Measurements from ENCODE around the gene EIF3F. TPM values are rescaled to one million over a fixed set of nuclear protein-coding genes. Genes with fewer than 3 reads are reported as not detected.

The EIF3F gene
- total and polyA plus RNA-seq, 2 of the 4 experiments (the other 2 are of a cell fraction), result 279 to 306 TPM

GRCh38 chr11:8004008-8004407, 16.9 kb downstream of the EIF3F start:
- ChIA-PET CTCF (no interaction called here), POLR2A (ENCODE audit: unreplicated experiment) (no interaction called here)
- no peak overlapping the region for H2BK15ac ChIP-seq (ENCODE audit: low read depth, low read length)
- DNase-seq (no peak), ATAC-seq (ENCODE audit: low read depth) (no peak)
- no peak overlapping the region for H3K23ac ChIP-seq (ENCODE audit: low read depth, low read length)
- no peak overlapping the region for H3K27ac ChIP-seq (ENCODE audit: insufficient read depth, low read length)
- H3K14ac ChIP-seq (replicated peaks; ENCODE audit: low read depth, low read length), result no peak overlapping the region
- no peak overlapping the region for H2AK5ac ChIP-seq (ENCODE audit: low read depth, low read length)
- H4K8ac ChIP-seq (ENCODE audit: low read depth in 2 of 2, low read length in 2 of 2), result no peak overlapping the region
- H3K79me1 ChIP-seq (ENCODE audit: low read depth in 1 of 2, low read length in 2 of 2), result no peaks in the 10 kb centered on the region
- dilution Hi-C loops (cut with HindIII; ENCODE audit: low sequenced_read_pairs, unreplicated experiment) (no loop called here), in situ Hi-C loops (cut with MboI; ENCODE audit: low sequenced_read_pairs) (no loop called here), intact Hi-C loops (cut with micrococcal nuclease) (no loop called here)
- no peak overlapping the region for H2AFZ ChIP-seq (replicated peaks; ENCODE audit: low read length, poor library complexity)
- no peaks in the 10 kb centered on the region for H3K9me3 ChIP-seq (ENCODE audit: control insufficient read depth, insufficient read depth, low read length)
- H3K27me3 ChIP-seq (ENCODE audit: control insufficient read depth, insufficient read depth, low read length), result no peaks in the 10 kb centered on the region
- H3K18ac ChIP-seq (ENCODE audit: low read depth, low read length), result no peak overlapping the region
- no peak overlapping the region for H2BK120ac ChIP-seq (ENCODE audit: low read depth, low read length)
- H3K36me3 ChIP-seq (ENCODE audit: control insufficient read depth, insufficient read depth, low read length), result peaks cover 5% of the 10 kb centered on the region; the same call in 1 of the 2 replicates
- 80% methylated on average over 1 of the region's 2 CpGs; no CpG with 5 or more reads in 1 of the 2 experiments for WGBS, 2 experiments (ENCODE audit: extremely low coverage in 2 of 2, insufficient read length in 1 of 2)
- H3K4me1 ChIP-seq (ENCODE audit: control insufficient read depth, insufficient read depth, low read length), result no peaks in the 10 kb centered on the region
- H3K56ac ChIP-seq (ENCODE audit: extremely low read depth, insufficient read depth, low read length), result no peak overlapping the region
- no peak overlapping the region for H3K4me3 ChIP-seq (ENCODE audit: insufficient read depth, low read depth, low read length)
- H4K5ac ChIP-seq (ENCODE audit: low read depth, low read length), result no peak overlapping the region
- H2BK5ac ChIP-seq (ENCODE audit: low read depth, low read length, poor library complexity, severe bottlenecking), result no peak overlapping the region
- H2AK9ac ChIP-seq (replicated peaks; ENCODE audit: low read depth, low read length, poor library complexity), result no peak overlapping the region
- BruUV-seq (replicated peaks), result no TSS peak
- no peaks in the 10 kb centered on the region for H3K9me1 ChIP-seq (ENCODE audit: insufficient read depth, low read length)
- no peak overlapping the region for H3K4me2 ChIP-seq (ENCODE audit: low read depth, low read length)
- H4K91ac ChIP-seq (ENCODE audit: insufficient read depth, low read depth, low read length), result no peak overlapping the region
- TF ChIP-seq MAZ (IDR thresholded peaks at IDR 0.05; ENCODE audit: borderline replicate concordance, low read depth, low read length) (no peak), ELK1 (IDR thresholded peaks at IDR 0.05; ENCODE audit: borderline replicate concordance, low read depth, low read length) (no peak), CHD1 (IDR thresholded peaks at IDR 0.05; ENCODE audit: low read depth, low read length) (no peak), CTCF (conservative IDR thresholded peaks at IDR 0.05; ENCODE audit: low read depth, low read length) (no peak), USF2 (IDR thresholded peaks at IDR 0.05; ENCODE audit: low read depth, low read length) (no peak), MAFK (IDR thresholded peaks at IDR 0.05; ENCODE audit: low read depth, low read length) (no peak), RAD21 (IDR thresholded peaks at IDR 0.05; ENCODE audit: low read length) (no peak), MXI1 (IDR thresholded peaks at IDR 0.05; ENCODE audit: borderline replicate concordance, low read depth, low read length) (no peak), RFX5 (IDR thresholded peaks at IDR 0.05; ENCODE audit: low read depth, low read length) (no peak), NFE2L2 (IDR thresholded peaks at IDR 0.05; ENCODE audit: low read depth, low read length) (no peak), RCOR1 (IDR thresholded peaks at IDR 0.05; ENCODE audit: insufficient replicate concordance, low read length) (no peak), SMC3 (IDR thresholded peaks at IDR 0.05; ENCODE audit: low read depth, low read length) (no peak), BHLHE40 (IDR thresholded peaks at IDR 0.05; ENCODE audit: low read depth, low read length) (no peak), FOS (IDR thresholded peaks at IDR 0.05; ENCODE audit: low read depth, low read length) (no peak), POLR2A (IDR thresholded peaks at IDR 0.05; ENCODE audit: low read depth, low read length) (no peak), CEBPB (IDR thresholded peaks at IDR 0.05; ENCODE audit: low read depth, low read length) (no peak)
- H3K9ac ChIP-seq (ENCODE audit: low read depth, low read length), result no peak overlapping the region
- H2BK20ac ChIP-seq (ENCODE audit: low read depth, low read length), result no peak overlapping the region
- no peak overlapping the region for H3K4ac ChIP-seq (ENCODE audit: low read depth, low read length)
- H4K20me1 ChIP-seq (ENCODE audit: insufficient read depth, low read length), result no peaks in the 10 kb centered on the region
